AG10803 (cell line): ENCODE results near the gene SH2D5.

ENCODE experiments used
- DNase-seq: peaks from one replicate; pipeline ENCODE4 v3.0.0; 2010; ENCODE audit warnings: low read depth
- H3K4me3 ChIP-seq: 2 replicates; pipeline ENCODE4 v1.5.1; 2011; ENCODE audit warnings: mild to moderate bottlenecking, low read length, control low read depth
- CTCF ChIP-seq: conservative IDR thresholded peaks from 2 replicates; pipeline ENCODE4 v1.5.1; 2011; ENCODE audit warnings: mild to moderate bottlenecking, low read length, control low read depth, inconsistent platforms

Gene SH2D5

GRCh38 chr1:20704390-20705202 lies 27.9 kb downstream of the SH2D5 start:
- H3K4me3 ChIP-seq, result no peak overlapping the region
- TF ChIP-seq CTCF, result no peak
- DNase-seq, result no peak

- no peak for TF ChIP-seq CTCF
- no peak overlapping the region for H3K4me3 ChIP-seq
- DNase-seq, result no peak
These were observed 29.3 kb downstream of the SH2D5 start for GRCh38 chr1:20703124-20703756.

GRCh38 chr1:20702416-20702815 lies 30.1 kb downstream of the SH2D5 start:
- H3K4me3 ChIP-seq, result no peak overlapping the region
- DNase-seq, result peak; percentile 17
- TF ChIP-seq CTCF, result peak; percentile 50

GRCh38 chr1:20701847-20702246 lies 30.7 kb downstream of the SH2D5 start:
- no peak for DNase-seq
- H3K4me3 ChIP-seq, result no peak overlapping the region
- no peak for TF ChIP-seq CTCF

- H3K4me3 ChIP-seq, result no peak overlapping the region
- no peak for TF ChIP-seq CTCF
- DNase-seq, result no peak
These were observed 31.1 kb downstream of the SH2D5 start for GRCh38 chr1:20701446-20701845.

- TF ChIP-seq CTCF, result no peak
- no peak for DNase-seq
- no peak overlapping the region for H3K4me3 ChIP-seq
These were observed 31.8 kb downstream of the SH2D5 start for GRCh38 chr1:20700636-20701215.

GRCh38 chr1:20699558-20699957 lies 32.9 kb downstream of the SH2D5 start:
- DNase-seq, result no peak
- TF ChIP-seq CTCF, result no peak
- H3K4me3 ChIP-seq, result no peak overlapping the region
